Measurements from ENCODE around the gene SLX4. TPM values are rescaled to one million over a fixed set of nuclear protein-coding genes. Genes with fewer than 3 reads are reported as not detected.

Gene SLX4
- total RNA-seq, 1 donor from 2014 or later = 13.3 TPM

- H3K27ac Mint-ChIP-seq = no peak overlapping the region
- peak; percentile 54 for DNase-seq (ENCODE audit: extremely low spot score, unreplicated experiment)
- no peak for TF ChIP-seq CTCF (conservative IDR thresholded peaks at IDR 0.05)
- no peaks in the 10 kb centered on the region for H3K27me3 Mint-ChIP-seq
- H3K4me1 Mint-ChIP-seq (ENCODE audit: unreplicated experiment) = peaks cover 13% of the 10 kb centered on the region
- H3K4me3 Mint-ChIP-seq = no peak overlapping the region
- no peaks in the 10 kb centered on the region for H3K9me3 Mint-ChIP-seq
- H3K36me3 Mint-ChIP-seq = peaks cover 8% of the 10 kb centered on the region
Measured at GRCh38 chr16:3651461-3652372, 40.3 kb upstream of the SLX4 start.

GRCh38 chr16:3650631-3651265, 39.3 kb upstream of the SLX4 start:
- no peak for TF ChIP-seq CTCF (conservative IDR thresholded peaks at IDR 0.05)
- H3K36me3 Mint-ChIP-seq = peaks cover 12% of the 10 kb centered on the region
- H3K27ac Mint-ChIP-seq = peak overlapping the region; percentile 13
- peaks cover 23% of the 10 kb centered on the region for H3K4me1 Mint-ChIP-seq (ENCODE audit: unreplicated experiment)
- no peak overlapping the region for H3K4me3 Mint-ChIP-seq
- H3K27me3 Mint-ChIP-seq = no peaks in the 10 kb centered on the region
- no peaks in the 10 kb centered on the region for H3K9me3 Mint-ChIP-seq
- DNase-seq (ENCODE audit: extremely low spot score, unreplicated experiment) = peak; percentile 34

- no peak for TF ChIP-seq CTCF (conservative IDR thresholded peaks at IDR 0.05)
- Mint-ChIP-seq H3K4me1 (ENCODE audit: unreplicated experiment) (peaks cover 34% of the 10 kb centered on the region), H3K27ac (peak overlapping the region; percentile 89), H3K9me3 (no peaks in the 10 kb centered on the region), H3K27me3 (no peaks in the 10 kb centered on the region), H3K36me3 (peaks cover 9% of the 10 kb centered on the region), H3K4me3 (peak overlapping the region; percentile 54)
- peak; percentile 50 for DNase-seq (ENCODE audit: extremely low spot score, unreplicated experiment)
Measured at GRCh38 chr16:3646348-3646920, 35.0 kb upstream of the SLX4 start.

- no peak for TF ChIP-seq CTCF (conservative IDR thresholded peaks at IDR 0.05)
- DNase-seq (ENCODE audit: extremely low spot score, unreplicated experiment) = peak; percentile 73
- H3K4me1 Mint-ChIP-seq (ENCODE audit: unreplicated experiment) = peaks cover 34% of the 10 kb centered on the region
- peak overlapping the region; percentile 71 for H3K4me3 Mint-ChIP-seq
- H3K9me3 Mint-ChIP-seq = no peaks in the 10 kb centered on the region
- H3K27ac Mint-ChIP-seq = peak overlapping the region; percentile 89
- H3K36me3 Mint-ChIP-seq = peaks cover 9% of the 10 kb centered on the region
- H3K27me3 Mint-ChIP-seq = no peaks in the 10 kb centered on the region
Measured at GRCh38 chr16:3645504-3646347, 34.3 kb upstream of the SLX4 start.

GRCh38 chr16:3645108-3645503, 33.7 kb upstream of the SLX4 start:
- H3K4me3 Mint-ChIP-seq = peak overlapping the region; percentile 71
- H3K4me1 Mint-ChIP-seq (ENCODE audit: unreplicated experiment) = peaks cover 39% of the 10 kb centered on the region
- TF ChIP-seq CTCF (conservative IDR thresholded peaks at IDR 0.05) = no peak
- no peaks in the 10 kb centered on the region for H3K9me3 Mint-ChIP-seq
- H3K27ac Mint-ChIP-seq = peak overlapping the region; percentile 89
- peaks cover 9% of the 10 kb centered on the region for H3K36me3 Mint-ChIP-seq
- H3K27me3 Mint-ChIP-seq = no peaks in the 10 kb centered on the region
- no peak for DNase-seq (ENCODE audit: extremely low spot score, unreplicated experiment)

Measured in type B pancreatic cell (in vitro differentiated cells).